HEK293 (cell line): ENCODE measurements around the gene DNTTIP2.
"Not testable (repeated sequence)": the region's sequence is repeated elsewhere in the genome, so short reads cannot be mapped to it uniquely, and the experiment has no call there.

Experiments
- CTCF ChIA-PET: fragments of 350-600 bp; formaldehyde crosslinking; extraction: SDS; loops from one replicate; lab custom pipeline; 2021; ENCODE audit warnings: antibody characterized with exemption; lab: Yijun Ruan, JAX
- POLR2A ChIA-PET: fragments of 300-600 bp; formaldehyde crosslinking; extraction: SDS; loops from one replicate; lab custom pipeline; 2020; ENCODE audit warnings: antibody characterized with exemption, inconsistent platforms; lab: Yijun Ruan, JAX
- H3K27ac ChIP-seq: fragments of 200-500 bp; sonication (Bioruptor generic); 2 replicates; pipeline ENCODE4 v1.5.1; 2014; ENCODE audit warnings: low read depth, low read length, control low read depth, inconsistent platforms; ENCODE audit errors: extremely low read depth
- H3K36me3 ChIP-seq, 2 experiments: fragments of 200-500 bp in 1 of 2; sonication (Bioruptor generic) in 1 of 2; 1 replicate in 1 of 2; 2 replicates in 1 of 2; pipeline ENCODE4 v1.5.1; 2014 to 2017; ENCODE audit warnings: inconsistent platforms in 2 of 2, low read length in 2 of 2; ENCODE audit not compliant: control insufficient read depth in 2 of 2, insufficient read depth in 1 of 2
- H3K4me1 ChIP-seq: fragments of 200-500 bp; sonication (Bioruptor generic); 2 replicates; pipeline ENCODE4 v1.5.1; 2014; ENCODE audit warnings: mild to moderate bottlenecking, low read length, inconsistent platforms; ENCODE audit not compliant: control insufficient read depth, insufficient read depth
- H3K4me3 ChIP-seq: 2 replicates; pipeline ENCODE4 v1.5.1; 2011; ENCODE audit warnings: low read depth, mild to moderate bottlenecking, control low read depth, low read length, moderate library complexity
- H3K9me3 ChIP-seq: fragments of 200-500 bp; sonication (Bioruptor generic); 2 replicates; pipeline ENCODE4 v1.5.1; 2014; ENCODE audit warnings: low read depth, low read length, inconsistent platforms; ENCODE audit not compliant: control insufficient read depth, insufficient read depth
- ELK4 ChIP-seq: IDR thresholded peaks from 2 replicates; pipeline ENCODE4 v1.6.1; 2011; ENCODE audit warnings: mild to moderate bottlenecking, low read depth, low read length, borderline replicate concordance
- PRDM2 ChIP-seq: fragments of 450-650 bp; formaldehyde crosslinking; IDR thresholded peaks from 2 replicates; pipeline ENCODE4 v1.5.1; 2016; ENCODE audit warnings: missing biosample characterization, missing genetic modification characterization, borderline replicate concordance
- REPIN1 ChIP-seq: fragments of 450-650 bp; formaldehyde crosslinking; IDR thresholded peaks from 2 replicates; pipeline ENCODE4 v1.5.1; 2017; ENCODE audit warnings: missing biosample characterization, missing genetic modification characterization, low read depth
- ZBTB10 ChIP-seq: fragments of 450-650 bp; formaldehyde crosslinking; IDR thresholded peaks from 2 replicates; pipeline ENCODE4 v1.5.1; 2016; ENCODE audit warnings: missing biosample characterization, missing genetic modification characterization
- ZNF121 ChIP-seq: fragments of 450-650 bp; formaldehyde crosslinking; IDR thresholded peaks from 2 replicates; pipeline ENCODE4 v1.5.1; 2016; ENCODE audit warnings: missing biosample characterization, missing genetic modification characterization
- ZNF146 ChIP-seq: fragments of 450-650 bp; formaldehyde crosslinking; IDR thresholded peaks from 2 replicates; pipeline ENCODE4 v1.5.1; 2016; ENCODE audit warnings: missing biosample characterization, missing genetic modification characterization
- ZNF335 ChIP-seq: fragments of 450-650 bp; formaldehyde crosslinking; conservative IDR thresholded peaks from 2 replicates; pipeline ENCODE4 v1.5.1; 2016; ENCODE audit warnings: missing biosample characterization, missing genetic modification characterization
- ZNF518A ChIP-seq: fragments of 450-650 bp; formaldehyde crosslinking; conservative IDR thresholded peaks from 2 replicates; pipeline ENCODE4 v1.5.1; 2016; ENCODE audit warnings: low read depth, missing biosample characterization, missing genetic modification characterization
- ZNF571 ChIP-seq: fragments of 450-650 bp; formaldehyde crosslinking; IDR thresholded peaks from 2 replicates; pipeline ENCODE4 v1.5.0; 2017; ENCODE audit warnings: missing biosample characterization, missing genetic modification characterization
- ZNF600 ChIP-seq: fragments of 450-650 bp; formaldehyde crosslinking; IDR thresholded peaks from 2 replicates; pipeline ENCODE4 v1.5.1; 2016; ENCODE audit warnings: missing biosample characterization, missing genetic modification characterization
- ZNF658 ChIP-seq: fragments of 450-650 bp; formaldehyde crosslinking; IDR thresholded peaks from 2 replicates; pipeline ENCODE4; 2016; ENCODE audit warnings: missing biosample characterization, missing genetic modification characterization
- ZNF776 ChIP-seq: fragments of 450-650 bp; formaldehyde crosslinking; IDR thresholded peaks from 2 replicates; pipeline ENCODE4 v1.5.0; 2017; ENCODE audit warnings: missing biosample characterization, missing genetic modification characterization, borderline replicate concordance
- ZNF843 ChIP-seq: fragments of 450-650 bp; formaldehyde crosslinking; IDR thresholded peaks from 2 replicates; pipeline ENCODE4 v1.5.1; 2016; ENCODE audit warnings: missing biosample characterization, missing genetic modification characterization
- TF ChIP-seq, protein P1 (sequence below): fragments of 450-650 bp; formaldehyde crosslinking; IDR thresholded peaks from 2 replicates; pipeline ENCODE4 v1.5.1; 2016; ENCODE audit warnings: missing biosample characterization, missing genetic modification characterization

The DNTTIP2 gene

DNA sequence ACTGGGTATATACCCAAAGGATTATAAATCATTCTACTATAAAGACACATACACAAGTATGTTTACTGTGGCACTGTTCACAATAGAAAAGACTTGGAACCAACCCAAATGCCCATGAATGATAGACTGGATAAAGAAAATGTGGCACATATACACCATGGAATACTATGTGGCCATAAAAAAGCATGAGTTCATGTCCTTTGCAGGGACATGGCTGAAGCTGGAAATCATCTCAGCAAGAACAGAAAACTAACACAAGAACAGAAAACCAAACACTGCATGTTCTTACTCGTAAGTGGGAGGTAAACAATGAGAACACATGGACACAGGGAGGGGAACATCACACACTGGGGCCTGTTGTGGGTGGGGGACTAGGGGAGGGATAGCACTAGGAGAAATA, 10.5 kb downstream of the DNTTIP2 start:
- POLR2A ChIA-PET, H3K4me3 ChIP-seq: not testable (repeated sequence)
- peaks cover 32 to 59% of the 10 kb centered on the region in 2 experiments for H3K36me3 ChIP-seq
- TF ChIP-seq ZNF146 (tag by site-specific recombination), result peak; percentile 93
- TF ChIP-seq, all 188 proteins: peak for 1; not testable (repeated sequence) for 187
- CTCF ChIA-PET, result interaction anchor here (0.5 kb wide), 1 partner anchor 835 kb away, joined by 3 read pairs; no protein-coding TSS in a partner anchor
- not testable (repeated sequence) for H3K9me3 ChIP-seq, H3K4me1 ChIP-seq, H3K27ac ChIP-seq

DNA sequence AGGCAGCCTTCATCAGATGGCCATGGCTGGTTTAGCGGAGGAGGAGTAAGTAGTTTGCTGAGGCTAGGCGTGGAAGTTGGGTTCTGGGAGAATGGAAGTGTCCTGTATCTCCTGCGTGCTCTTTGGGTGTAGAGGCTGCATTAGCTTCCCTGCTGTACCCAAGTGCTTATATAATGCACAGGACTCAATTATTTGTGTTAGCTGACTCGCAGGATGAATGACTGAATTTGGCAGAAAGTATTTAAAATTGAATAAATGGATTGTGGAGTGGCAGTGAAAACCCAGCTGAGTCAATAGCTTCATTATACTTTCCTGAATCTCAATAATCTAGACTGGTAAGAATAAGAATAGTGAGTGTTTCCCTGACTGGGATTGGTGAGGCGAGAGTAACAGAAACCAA, 13.8 kb downstream of the DNTTIP2 start:
- no peaks in the 10 kb centered on the region for H3K9me3 ChIP-seq
- TF ChIP-seq ZNF121 (tag by site-specific recombination), result no peak
- no peak for TF ChIP-seq ELK4
- TF ChIP-seq ZNF518A (tag by site-specific recombination), result no peak
- ChIA-PET POLR2A (no interaction called here), CTCF (no interaction called here)
- H3K27ac ChIP-seq, result no peak overlapping the region
- no peaks in the 10 kb centered on the region for H3K4me1 ChIP-seq
- peaks cover 16 to 27% of the 10 kb centered on the region in 2 experiments for H3K36me3 ChIP-seq
- H3K4me3 ChIP-seq, result no peak overlapping the region

GRCh38 chr1:93864175-93864574, 14.8 kb downstream of the DNTTIP2 start:
- peaks cover 8 to 16% of the 10 kb centered on the region in 2 experiments; a peak in 2 of 3 replicates for H3K36me3 ChIP-seq
- no peaks in the 10 kb centered on the region for H3K9me3 ChIP-seq
- no peak overlapping the region for H3K4me3 ChIP-seq
- no peaks in the 10 kb centered on the region for H3K4me1 ChIP-seq
- ChIA-PET CTCF (no interaction called here), POLR2A (no interaction called here)
- no peak overlapping the region for H3K27ac ChIP-seq
- TF ChIP-seq PRDM2 (tag by site-specific recombination) (no peak), ZBTB10 (tag by site-specific recombination) (no peak), ZNF658 (tag by site-specific recombination) (no peak), ZNF776 (tag by site-specific recombination) (no peak), ZNF843 (tag by site-specific recombination) (no peak), REPIN1 (tag by site-specific recombination) (no peak), ZNF600 (tag by site-specific recombination) (peak; percentile 72; the same call in 1 of the 2 replicates), ZNF571 (no peak), ZNF335 (tag by site-specific recombination) (peak; percentile 37)
- TF ChIP-seq, protein P1, sequence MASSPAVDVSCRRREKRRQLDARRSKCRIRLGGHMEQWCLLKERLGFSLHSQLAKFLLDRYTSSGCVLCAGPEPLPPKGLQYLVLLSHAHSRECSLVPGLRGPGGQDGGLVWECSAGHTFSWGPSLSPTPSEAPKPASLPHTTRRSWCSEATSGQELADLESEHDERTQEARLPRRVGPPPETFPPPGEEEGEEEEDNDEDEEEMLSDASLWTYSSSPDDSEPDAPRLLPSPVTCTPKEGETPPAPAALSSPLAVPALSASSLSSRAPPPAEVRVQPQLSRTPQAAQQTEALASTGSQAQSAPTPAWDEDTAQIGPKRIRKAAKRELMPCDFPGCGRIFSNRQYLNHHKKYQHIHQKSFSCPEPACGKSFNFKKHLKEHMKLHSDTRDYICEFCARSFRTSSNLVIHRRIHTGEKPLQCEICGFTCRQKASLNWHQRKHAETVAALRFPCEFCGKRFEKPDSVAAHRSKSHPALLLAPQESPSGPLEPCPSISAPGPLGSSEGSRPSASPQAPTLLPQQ (tag by site-specific recombination), result no peak
